ENCODE data around the gene SBNO2. TPM values are rescaled to one million over a fixed set of nuclear protein-coding genes. Genes with fewer than 3 reads are reported as not detected.

The SBNO2 gene
- total and polyA plus RNA-seq, 9 of the 15 experiments (the other 6 are each of a cell fraction or from before 2014, with no cell fraction given): 0.01 to 46.2 (median 6.7) TPM

DNA sequence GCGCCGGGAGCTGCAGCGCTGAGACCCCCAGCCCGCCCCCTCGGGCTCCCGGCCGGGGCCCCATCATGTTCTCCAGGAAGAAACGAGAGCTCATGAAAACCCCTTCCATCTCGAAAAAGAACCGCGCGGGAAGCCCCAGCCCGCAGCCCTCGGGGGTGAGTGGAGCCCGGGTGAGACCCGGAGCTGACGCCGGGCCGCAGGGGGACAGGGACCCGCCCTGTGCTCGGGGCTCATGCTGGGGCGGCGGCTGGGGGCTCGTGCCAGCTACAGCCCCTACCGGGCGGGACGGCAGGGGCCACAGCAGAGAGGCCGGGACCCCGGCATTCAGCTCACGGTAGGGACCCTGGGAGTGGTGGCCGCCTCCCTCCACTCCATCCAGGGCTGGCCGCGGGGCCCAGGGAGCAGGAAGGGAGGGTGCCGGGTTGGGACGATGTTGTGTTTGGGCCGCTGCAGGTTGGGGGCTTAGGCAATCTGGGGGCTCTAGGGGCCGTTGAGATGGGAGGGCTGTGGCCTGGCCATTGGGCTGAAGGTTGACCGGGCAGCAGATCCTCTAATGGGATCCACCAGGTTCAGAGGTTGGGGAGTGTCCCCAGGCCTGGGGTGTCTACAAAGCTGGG is 106.6 kb downstream of the SBNO2 start (continued):
- TF ChIP-seq, protein P1, sequence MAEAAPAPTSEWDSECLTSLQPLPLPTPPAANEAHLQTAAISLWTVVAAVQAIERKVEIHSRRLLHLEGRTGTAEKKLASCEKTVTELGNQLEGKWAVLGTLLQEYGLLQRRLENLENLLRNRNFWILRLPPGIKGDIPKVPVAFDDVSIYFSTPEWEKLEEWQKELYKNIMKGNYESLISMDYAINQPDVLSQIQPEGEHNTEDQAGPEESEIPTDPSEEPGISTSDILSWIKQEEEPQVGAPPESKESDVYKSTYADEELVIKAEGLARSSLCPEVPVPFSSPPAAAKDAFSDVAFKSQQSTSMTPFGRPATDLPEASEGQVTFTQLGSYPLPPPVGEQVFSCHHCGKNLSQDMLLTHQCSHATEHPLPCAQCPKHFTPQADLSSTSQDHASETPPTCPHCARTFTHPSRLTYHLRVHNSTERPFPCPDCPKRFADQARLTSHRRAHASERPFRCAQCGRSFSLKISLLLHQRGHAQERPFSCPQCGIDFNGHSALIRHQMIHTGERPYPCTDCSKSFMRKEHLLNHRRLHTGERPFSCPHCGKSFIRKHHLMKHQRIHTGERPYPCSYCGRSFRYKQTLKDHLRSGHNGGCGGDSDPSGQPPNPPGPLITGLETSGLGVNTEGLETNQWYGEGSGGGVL (CRISPR knock-in tag; IDR thresholded peaks at IDR 0.05): no peak
- no peak for TF ChIP-seq CCNT2 (IDR thresholded peaks at IDR 0.05; ENCODE audit: borderline replicate concordance, extremely low read depth, insufficient read length, low read depth, low read length)
- TF ChIP-seq ZNF12 (CRISPR knock-in tag; IDR thresholded peaks at IDR 0.05): no peak
- TF ChIP-seq ELF2 (CRISPR knock-in tag; IDR thresholded peaks at IDR 0.05): no peak
- TF ChIP-seq, protein P2, sequence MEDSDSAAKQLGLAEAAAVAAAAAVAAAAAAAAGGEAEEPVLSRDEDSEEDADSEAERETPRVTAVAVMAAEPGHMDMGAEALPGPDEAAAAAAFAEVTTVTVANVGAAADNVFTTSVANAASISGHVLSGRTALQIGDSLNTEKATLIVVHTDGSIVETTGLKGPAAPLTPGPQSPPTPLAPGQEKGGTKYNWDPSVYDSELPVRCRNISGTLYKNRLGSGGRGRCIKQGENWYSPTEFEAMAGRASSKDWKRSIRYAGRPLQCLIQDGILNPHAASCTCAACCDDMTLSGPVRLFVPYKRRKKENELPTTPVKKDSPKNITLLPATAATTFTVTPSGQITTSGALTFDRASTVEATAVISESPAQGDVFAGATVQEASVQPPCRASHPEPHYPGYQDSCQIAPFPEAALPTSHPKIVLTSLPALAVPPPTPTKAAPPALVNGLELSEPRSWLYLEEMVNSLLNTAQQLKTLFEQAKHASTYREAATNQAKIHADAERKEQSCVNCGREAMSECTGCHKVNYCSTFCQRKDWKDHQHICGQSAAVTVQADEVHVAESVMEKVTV (CRISPR knock-in tag; IDR thresholded peaks at IDR 0.05): no peak
- TF ChIP-seq HNRNPL (IDR thresholded peaks at IDR 0.05; ENCODE audit: low read depth, low read length): no peak
- no peak for TF ChIP-seq POLR3G (IDR thresholded peaks at IDR 0.05; ENCODE audit: extremely low read depth, insufficient read length, insufficient replicate concordance)
- no peak for TF ChIP-seq ATF1 (CRISPR knock-in tag; IDR thresholded peaks at IDR 0.05)
- TF ChIP-seq ATF1 (tag; IDR thresholded peaks at IDR 0.05): 0 out of 2 replicates have a peak, but pooled peaks have one; percentile 29
- TF ChIP-seq, protein P3, sequence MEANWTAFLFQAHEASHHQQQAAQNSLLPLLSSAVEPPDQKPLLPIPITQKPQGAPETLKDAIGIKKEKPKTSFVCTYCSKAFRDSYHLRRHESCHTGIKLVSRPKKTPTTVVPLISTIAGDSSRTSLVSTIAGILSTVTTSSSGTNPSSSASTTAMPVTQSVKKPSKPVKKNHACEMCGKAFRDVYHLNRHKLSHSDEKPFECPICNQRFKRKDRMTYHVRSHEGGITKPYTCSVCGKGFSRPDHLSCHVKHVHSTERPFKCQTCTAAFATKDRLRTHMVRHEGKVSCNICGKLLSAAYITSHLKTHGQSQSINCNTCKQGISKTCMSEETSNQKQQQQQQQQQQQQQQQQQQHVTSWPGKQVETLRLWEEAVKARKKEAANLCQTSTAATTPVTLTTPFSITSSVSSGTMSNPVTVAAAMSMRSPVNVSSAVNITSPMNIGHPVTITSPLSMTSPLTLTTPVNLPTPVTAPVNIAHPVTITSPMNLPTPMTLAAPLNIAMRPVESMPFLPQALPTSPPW (CRISPR knock-in tag; IDR thresholded peaks at IDR 0.05): 0 out of 2 replicates have a peak, but pooled peaks have one; percentile 23
- no peak for TF ChIP-seq ZSCAN29 (IDR thresholded peaks at IDR 0.05)
- no peak for TF ChIP-seq ZNF436 (CRISPR knock-in tag; IDR thresholded peaks at IDR 0.05)
- no peak for TF ChIP-seq SREBF1 (IDR thresholded peaks at IDR 0.05; ENCODE audit: borderline replicate concordance, low read depth, low read length)
- TF ChIP-seq ZBTB17 (CRISPR knock-in tag; IDR thresholded peaks at IDR 0.05): no peak
- TF ChIP-seq HDAC6 (IDR thresholded peaks at IDR 0.05; ENCODE audit: low read depth, low read length): no peak
- 0 out of 2 replicates have a peak, but pooled peaks have one; percentile 8 for TF ChIP-seq L3MBTL2 (IDR thresholded peaks at IDR 0.05)
- TF ChIP-seq TAL1 (IDR thresholded peaks at IDR 0.05): no peak
- TF ChIP-seq CAMTA2 (CRISPR knock-in tag; conservative IDR thresholded peaks at IDR 0.05): no peak
- TF ChIP-seq, protein P4, sequence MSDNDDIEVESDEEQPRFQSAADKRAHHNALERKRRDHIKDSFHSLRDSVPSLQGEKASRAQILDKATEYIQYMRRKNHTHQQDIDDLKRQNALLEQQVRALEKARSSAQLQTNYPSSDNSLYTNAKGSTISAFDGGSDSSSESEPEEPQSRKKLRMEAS (CRISPR knock-in tag; IDR thresholded peaks at IDR 0.05): no peak
- TF ChIP-seq, protein P5, sequence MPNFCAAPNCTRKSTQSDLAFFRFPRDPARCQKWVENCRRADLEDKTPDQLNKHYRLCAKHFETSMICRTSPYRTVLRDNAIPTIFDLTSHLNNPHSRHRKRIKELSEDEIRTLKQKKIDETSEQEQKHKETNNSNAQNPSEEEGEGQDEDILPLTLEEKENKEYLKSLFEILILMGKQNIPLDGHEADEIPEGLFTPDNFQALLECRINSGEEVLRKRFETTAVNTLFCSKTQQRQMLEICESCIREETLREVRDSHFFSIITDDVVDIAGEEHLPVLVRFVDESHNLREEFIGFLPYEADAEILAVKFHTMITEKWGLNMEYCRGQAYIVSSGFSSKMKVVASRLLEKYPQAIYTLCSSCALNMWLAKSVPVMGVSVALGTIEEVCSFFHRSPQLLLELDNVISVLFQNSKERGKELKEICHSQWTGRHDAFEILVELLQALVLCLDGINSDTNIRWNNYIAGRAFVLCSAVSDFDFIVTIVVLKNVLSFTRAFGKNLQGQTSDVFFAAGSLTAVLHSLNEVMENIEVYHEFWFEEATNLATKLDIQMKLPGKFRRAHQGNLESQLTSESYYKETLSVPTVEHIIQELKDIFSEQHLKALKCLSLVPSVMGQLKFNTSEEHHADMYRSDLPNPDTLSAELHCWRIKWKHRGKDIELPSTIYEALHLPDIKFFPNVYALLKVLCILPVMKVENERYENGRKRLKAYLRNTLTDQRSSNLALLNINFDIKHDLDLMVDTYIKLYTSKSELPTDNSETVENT (CRISPR knock-in tag; IDR thresholded peaks at IDR 0.05): no peak
- no peak for TF ChIP-seq ZEB2 (IDR thresholded peaks at IDR 0.05)
- no peak for TF ChIP-seq MIER1 (IDR thresholded peaks at IDR 0.05; ENCODE audit: low read depth)
- TF ChIP-seq TGIF2 (CRISPR knock-in tag; IDR thresholded peaks at IDR 0.05): no peak
